IPS-20b (cell line): ENCODE data around the gene TGFBRAP1.

ENCODE experiments used
- H3K27ac ChIP-seq: one replicate; pipeline ENCODE4 v1.5.1; 2013; ENCODE audit warnings: low read length
- H3K27me3 ChIP-seq: 2 replicates; pipeline ENCODE4 v1.6.1; 2013; ENCODE audit warnings: mild to moderate bottlenecking, low read length, inconsistent platforms; ENCODE audit not compliant: insufficient read depth
- H3K36me3 ChIP-seq: 2 replicates; pipeline ENCODE4 v1.6.1; 2013; ENCODE audit warnings: low read depth, mild to moderate bottlenecking, inconsistent platforms, low read length, moderate library complexity; ENCODE audit not compliant: insufficient read depth
- H3K4me1 ChIP-seq: 2 replicates; pipeline ENCODE4 v1.6.1; 2013; ENCODE audit warnings: mild to moderate bottlenecking, control low read depth, inconsistent platforms, low read length, moderate library complexity; ENCODE audit not compliant: insufficient read depth
- H3K4me3 ChIP-seq: 2 replicates; pipeline ENCODE4 v1.5.1; 2013; ENCODE audit warnings: mild to moderate bottlenecking, low read length, inconsistent platforms
- H3K9ac ChIP-seq: 2 replicates; pipeline ENCODE4 v1.6.1; 2013; ENCODE audit warnings: low read depth, mild to moderate bottlenecking, inconsistent platforms, low read length, moderate library complexity
- H3K9me3 ChIP-seq: 2 replicates; pipeline ENCODE4 v1.6.1; 2013; ENCODE audit warnings: mild to moderate bottlenecking, low read depth, low read length, inconsistent platforms; ENCODE audit not compliant: insufficient read depth

TGFBRAP1 gene

GRCh38 chr2:105371156-105371555, 41.6 kb upstream of the TGFBRAP1 start:
- H3K9me3 ChIP-seq, result no peaks in the 10 kb centered on the region
- no peak overlapping the region for H3K27ac ChIP-seq
- H3K4me1 ChIP-seq, result no peaks in the 10 kb centered on the region
- peaks cover 76% of the 10 kb centered on the region for H3K36me3 ChIP-seq
- no peaks in the 10 kb centered on the region for H3K27me3 ChIP-seq
- no peak overlapping the region for H3K4me3 ChIP-seq
- H3K9ac ChIP-seq, result no peak overlapping the region

DNA sequence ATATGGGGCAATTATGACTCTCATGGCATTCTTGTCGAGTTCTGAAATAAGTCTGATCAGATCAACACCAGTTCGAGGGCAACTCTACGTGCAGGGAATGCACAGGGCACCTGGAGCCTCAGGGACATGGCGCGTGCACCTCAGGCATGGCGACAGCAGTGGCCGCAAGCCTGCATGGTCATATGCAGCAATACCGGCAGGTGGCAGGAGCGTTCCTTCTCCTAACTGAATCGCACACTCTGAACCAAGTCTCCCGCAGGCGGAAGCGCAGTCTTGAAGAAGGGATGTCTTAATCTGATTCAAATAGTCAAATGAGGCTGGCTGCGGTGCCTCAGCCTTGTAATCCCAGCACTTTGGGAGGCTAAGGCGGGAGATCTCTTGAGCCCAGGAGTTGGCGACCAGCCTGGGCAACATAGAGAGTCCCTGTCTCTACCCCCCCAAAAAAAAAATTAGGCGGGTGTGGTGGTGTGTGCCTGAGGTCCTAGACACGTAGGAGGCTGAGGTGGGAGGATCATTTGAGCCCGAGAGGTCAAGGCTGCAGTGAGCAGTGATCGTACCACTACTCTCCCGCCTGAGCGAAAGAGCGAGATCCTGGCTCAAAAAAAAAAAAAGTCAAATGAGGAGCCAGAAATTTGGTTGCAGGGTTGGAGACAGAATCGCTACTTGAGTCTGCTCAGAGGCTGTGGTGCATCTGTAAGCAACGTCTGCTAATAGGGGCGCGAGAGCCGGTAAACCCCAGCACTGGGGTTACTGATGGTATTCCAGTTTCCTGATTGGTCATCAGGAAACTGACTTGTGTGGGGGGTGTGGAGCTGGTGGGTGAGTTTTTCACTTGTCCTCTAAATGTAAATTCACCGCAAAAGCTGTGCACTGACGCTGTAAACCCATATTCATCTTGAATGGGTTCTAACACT, 40.5 kb upstream of the TGFBRAP1 start:
- H3K27ac ChIP-seq, result no peak overlapping the region
- H3K9ac ChIP-seq, result no peak overlapping the region
- H3K4me3 ChIP-seq, result no peak overlapping the region

GRCh38 chr2:105368759-105369408, 39.3 kb upstream of the TGFBRAP1 start:
- Histone ChIP-seq H3K27me3 (no peaks in the 10 kb centered on the region), H3K9ac (no peak overlapping the region), H3K9me3 (no peaks in the 10 kb centered on the region), H3K4me3 (no peak overlapping the region), H3K27ac (no peak overlapping the region), H3K36me3 (peaks cover 82% of the 10 kb centered on the region), H3K4me1 (no peaks in the 10 kb centered on the region)

More for the DNA sequence above, 40.5 kb upstream of the TGFBRAP1 start:
- no peaks in the 10 kb centered on the region for H3K4me1 ChIP-seq
- peaks cover 76% of the 10 kb centered on the region for H3K36me3 ChIP-seq
- no peaks in the 10 kb centered on the region for H3K9me3 ChIP-seq
- no peaks in the 10 kb centered on the region for H3K27me3 ChIP-seq

DNA sequence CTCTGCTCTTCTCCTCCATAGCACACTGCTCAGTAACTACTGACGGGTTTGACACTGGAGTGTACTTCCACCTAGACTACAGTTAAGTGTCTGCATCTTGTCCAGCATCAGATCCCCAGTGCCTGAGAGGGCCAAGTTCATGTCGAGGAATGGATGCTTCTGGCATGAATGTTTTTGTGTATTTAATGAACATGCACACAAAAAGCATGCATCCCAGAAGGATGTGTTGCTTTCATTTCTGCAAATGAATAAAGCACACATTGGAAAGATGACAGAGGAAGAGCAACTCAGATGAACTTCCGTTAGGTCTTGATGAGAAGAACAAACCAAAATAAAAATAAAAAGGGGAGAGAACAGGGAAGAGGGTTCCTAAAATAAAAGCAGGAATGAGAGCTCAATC, 35.7 kb upstream of the TGFBRAP1 start:
- H3K4me3 ChIP-seq, result no peak overlapping the region
- H3K36me3 ChIP-seq, result peaks cover 86% of the 10 kb centered on the region
- H3K9ac ChIP-seq, result no peak overlapping the region
- no peaks in the 10 kb centered on the region for H3K27me3 ChIP-seq
- H3K27ac ChIP-seq, result no peak overlapping the region
- H3K9me3 ChIP-seq, result no peaks in the 10 kb centered on the region
- no peaks in the 10 kb centered on the region for H3K4me1 ChIP-seq

- H3K9me3 ChIP-seq, result no peaks in the 10 kb centered on the region
- H3K27me3 ChIP-seq, result no peaks in the 10 kb centered on the region
- H3K4me3 ChIP-seq, result no peak overlapping the region
- H3K27ac ChIP-seq, result no peak overlapping the region
- peaks cover 89% of the 10 kb centered on the region for H3K36me3 ChIP-seq
- H3K9ac ChIP-seq, result no peak overlapping the region
- no peaks in the 10 kb centered on the region for H3K4me1 ChIP-seq
Measured at GRCh38 chr2:105364436-105365139, 35.1 kb upstream of the TGFBRAP1 start.

GRCh38 chr2:105362862-105363591, 33.5 kb upstream of the TGFBRAP1 start:
- peaks cover 88% of the 10 kb centered on the region for H3K36me3 ChIP-seq
- H3K27ac ChIP-seq, result no peak overlapping the region

GRCh38 chr2:105361102-105361889, 31.8 kb upstream of the TGFBRAP1 start:
- H3K27ac ChIP-seq, result no peak overlapping the region

More at GRCh38 chr2:105362862-105363591, 33.5 kb upstream of the TGFBRAP1 start:
- no peak overlapping the region for H3K4me3 ChIP-seq
- no peaks in the 10 kb centered on the region for H3K4me1 ChIP-seq
- no peaks in the 10 kb centered on the region for H3K27me3 ChIP-seq
- H3K9ac ChIP-seq, result no peak overlapping the region
- H3K9me3 ChIP-seq, result no peaks in the 10 kb centered on the region

DNA sequence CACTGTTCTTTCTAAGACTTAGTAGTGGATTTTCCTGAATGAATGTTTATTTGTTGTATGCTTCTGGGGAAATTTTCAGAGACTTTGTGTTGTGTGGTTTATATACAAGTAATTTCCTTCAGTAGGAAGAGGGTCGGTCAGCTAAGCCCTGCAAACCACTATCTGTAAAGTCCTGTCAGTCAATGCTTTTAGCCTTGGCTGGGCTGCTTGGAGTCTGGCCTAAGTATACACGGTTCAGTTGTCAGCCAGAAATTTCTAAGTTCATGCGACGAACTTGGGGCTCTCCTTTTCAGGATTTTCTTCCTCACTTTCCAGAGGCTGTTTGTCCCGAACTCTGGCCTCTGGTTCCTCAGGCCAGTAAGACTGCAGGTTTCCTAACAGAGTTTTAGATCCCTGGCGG, 29.1 kb upstream of the TGFBRAP1 start:
- H3K27me3 ChIP-seq, result no peaks in the 10 kb centered on the region
- peaks cover 61% of the 10 kb centered on the region for H3K36me3 ChIP-seq
- no peak overlapping the region for H3K4me3 ChIP-seq
- no peak overlapping the region for H3K9ac ChIP-seq
- no peaks in the 10 kb centered on the region for H3K9me3 ChIP-seq
- H3K4me1 ChIP-seq, result no peaks in the 10 kb centered on the region
- H3K27ac ChIP-seq, result no peak overlapping the region

More at GRCh38 chr2:105361102-105361889, 31.8 kb upstream of the TGFBRAP1 start:
- H3K36me3 ChIP-seq, result peaks cover 80% of the 10 kb centered on the region
- no peak overlapping the region for H3K4me3 ChIP-seq
- H3K9ac ChIP-seq, result no peak overlapping the region
- no peaks in the 10 kb centered on the region for H3K9me3 ChIP-seq
- H3K27me3 ChIP-seq, result no peaks in the 10 kb centered on the region
- no peaks in the 10 kb centered on the region for H3K4me1 ChIP-seq

- no peak overlapping the region for H3K27ac ChIP-seq
Measured at GRCh38 chr2:105357122-105357521, 27.6 kb upstream of the TGFBRAP1 start.

DNA sequence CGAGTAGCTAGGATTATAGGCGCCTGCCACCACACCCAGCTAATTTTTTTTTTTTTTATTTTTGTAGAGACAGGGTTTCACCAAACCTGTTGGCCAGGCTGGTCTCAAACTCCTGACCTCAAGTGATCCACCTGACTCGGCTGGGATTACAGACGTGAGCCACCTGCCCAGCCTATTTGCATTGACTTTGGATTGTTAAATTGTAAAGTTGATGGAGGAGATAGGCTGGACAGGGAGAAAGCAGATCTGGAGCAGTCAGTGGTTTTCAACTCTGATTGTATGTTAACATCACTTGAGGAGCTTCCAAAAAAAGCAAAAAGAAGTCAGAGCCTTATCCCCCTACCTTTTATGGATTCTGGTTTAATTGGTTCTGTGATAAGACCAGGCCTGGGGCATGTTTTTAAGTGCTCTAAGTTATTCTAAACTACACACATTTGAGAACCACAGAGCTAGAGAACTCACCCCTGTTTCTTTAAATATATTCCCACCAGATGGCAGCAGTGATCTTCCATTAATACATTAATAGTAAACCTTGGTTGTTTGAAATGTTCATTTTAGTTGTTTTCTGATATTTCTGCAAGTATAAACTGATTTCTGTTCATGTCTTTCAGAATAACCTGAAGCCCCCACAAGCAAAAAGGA, 15.3 kb upstream of the TGFBRAP1 start:
- Histone ChIP-seq H3K27me3 (no peaks in the 10 kb centered on the region), H3K36me3 (peaks cover 97% of the 10 kb centered on the region), H3K9ac (no peak overlapping the region), H3K27ac (no peak overlapping the region), H3K9me3 (no peaks in the 10 kb centered on the region), H3K4me3 (no peak overlapping the region), H3K4me1 (no peaks in the 10 kb centered on the region)

More at GRCh38 chr2:105357122-105357521, 27.6 kb upstream of the TGFBRAP1 start:
- no peak overlapping the region for H3K9ac ChIP-seq
- no peaks in the 10 kb centered on the region for H3K4me1 ChIP-seq
- no peak overlapping the region for H3K4me3 ChIP-seq
- H3K27me3 ChIP-seq, result no peaks in the 10 kb centered on the region
- no peaks in the 10 kb centered on the region for H3K9me3 ChIP-seq
- H3K36me3 ChIP-seq, result peaks cover 46% of the 10 kb centered on the region
